ENCODE results near the gene APOBR.
"Not testable (repeated sequence)": the region's sequence is repeated elsewhere in the genome, so short reads cannot be mapped to it uniquely, and the experiment has no call there.

The APOBR gene

GRCh38 chr16:28522792-28523191 lies 28.3 kb downstream of the APOBR start:
- H3K4me2 ChIP-seq (ENCODE audit: low read length) = no peak overlapping the region
- WGBS (ENCODE audit: extremely low coverage, insufficient coverage, insufficient read length) = no CpG with 5 or more reads among the region's 11 CpGs
- H3K36me3 ChIP-seq (ENCODE audit: control insufficient read depth in 1 of 2, insufficient read depth in 2 of 2, low read length in 2 of 2) = no peaks in the 10 kb centered on the region

GRCh38 chr16:28524681-28525171 lies 30.3 kb downstream of the APOBR start:
- no peak overlapping the region for H3K4me2 ChIP-seq (ENCODE audit: low read length)
- H3K4me3 ChIP-seq (ENCODE audit: low read depth, low read length) = no peak overlapping the region
- H4K12ac ChIP-seq (ENCODE audit: low read depth, low read length) = no peak overlapping the region
- H2AFZ ChIP-seq (ENCODE audit: insufficient read depth, low read length, poor library complexity) = no peak overlapping the region
- H3K27ac ChIP-seq (ENCODE audit: low read depth, low read length) = no peak overlapping the region
- H4K8ac ChIP-seq (ENCODE audit: low read depth, low read length) = peak overlapping the region; percentile 63
- peaks cover 29% of the 10 kb centered on the region for H3K79me1 ChIP-seq (ENCODE audit: low read length)
- no peaks in the 10 kb centered on the region for H3K36me3 ChIP-seq (ENCODE audit: control insufficient read depth in 1 of 2, insufficient read depth in 2 of 2, low read length in 2 of 2)
- peak in 1 of 2 donors; percentile 49 for DNase-seq
- WGBS (ENCODE audit: extremely low coverage, insufficient coverage, insufficient read length) = no CpG with 5 or more reads among the region's 6 CpGs
- no peaks in the 10 kb centered on the region for H3K9me3 ChIP-seq (ENCODE audit: insufficient read depth, low read depth, low read length)
- peaks cover 2% of the 10 kb centered on the region for H3K79me2 ChIP-seq (ENCODE audit: control insufficient read depth, insufficient read depth, low read length, poor library complexity)
- H2AK5ac ChIP-seq (ENCODE audit: low read length) = peak overlapping the region; percentile 15
- no peak overlapping the region for H3K4ac ChIP-seq (ENCODE audit: low read depth, low read length)
- no peak overlapping the region for H3K9ac ChIP-seq (ENCODE audit: low read length)
- peak overlapping the region; percentile 66 for H2BK5ac ChIP-seq (ENCODE audit: low read depth, low read length, poor library complexity)
- peak overlapping the region; percentile 82 for H3K14ac ChIP-seq (ENCODE audit: low read length)
- H3K18ac ChIP-seq (ENCODE audit: low read length) = no peak overlapping the region
- H3K4me1 ChIP-seq (ENCODE audit: control insufficient read depth in 1 of 2, insufficient read depth in 2 of 2, low read length in 2 of 2) = peaks cover 10 to 23% of the 10 kb centered on the region in 2 experiments
- H2BK12ac ChIP-seq (ENCODE audit: low read length) = no peak overlapping the region
- H2BK120ac ChIP-seq (ENCODE audit: insufficient read depth, low read length, poor library complexity) = peak overlapping the region; percentile 63
- H3K27me3 ChIP-seq (ENCODE audit: insufficient read depth, low read length) = no peaks in the 10 kb centered on the region
- H3K23ac ChIP-seq (ENCODE audit: low read length) = no peak overlapping the region
- peak overlapping the region; percentile 57 for H4K91ac ChIP-seq (ENCODE audit: low read depth, low read length)

More at GRCh38 chr16:28522792-28523191, 28.3 kb downstream of the APOBR start:
- no peak overlapping the region for H3K4me3 ChIP-seq (ENCODE audit: low read depth, low read length)
- H3K9me3 ChIP-seq (ENCODE audit: insufficient read depth, low read depth, low read length) = no peaks in the 10 kb centered on the region
- H4K8ac ChIP-seq (ENCODE audit: low read depth, low read length) = no peak overlapping the region
- H3K27me3 ChIP-seq (ENCODE audit: insufficient read depth, low read length) = no peaks in the 10 kb centered on the region
- no peak overlapping the region for H3K4ac ChIP-seq (ENCODE audit: low read depth, low read length)
- H3K14ac ChIP-seq (ENCODE audit: low read length) = no peak overlapping the region
- no peak overlapping the region for H2BK120ac ChIP-seq (ENCODE audit: insufficient read depth, low read length, poor library complexity)
- peak overlapping the region; percentile 51 for H2AK5ac ChIP-seq (ENCODE audit: low read length)
- H4K91ac ChIP-seq (ENCODE audit: low read depth, low read length) = no peak overlapping the region
- no peak overlapping the region for H4K12ac ChIP-seq (ENCODE audit: low read depth, low read length)
- no peak overlapping the region for H3K27ac ChIP-seq (ENCODE audit: low read depth, low read length)
- H3K79me1 ChIP-seq (ENCODE audit: low read length) = peaks cover 18% of the 10 kb centered on the region
- H2BK12ac ChIP-seq (ENCODE audit: low read length) = peak overlapping the region; percentile 9
- H2BK5ac ChIP-seq (ENCODE audit: low read depth, low read length, poor library complexity) = no peak overlapping the region
- no peaks in the 10 kb centered on the region for H3K79me2 ChIP-seq (ENCODE audit: control insufficient read depth, insufficient read depth, low read length, poor library complexity)
- DNase-seq = no peak
- no peak overlapping the region for H2AFZ ChIP-seq (ENCODE audit: insufficient read depth, low read length, poor library complexity)
- H3K18ac ChIP-seq (ENCODE audit: low read length) = no peak overlapping the region
- H3K4me1 ChIP-seq (ENCODE audit: control insufficient read depth in 1 of 2, insufficient read depth in 2 of 2, low read length in 2 of 2) = peaks cover 4 to 15% of the 10 kb centered on the region in 2 experiments
- H3K9ac ChIP-seq (ENCODE audit: low read length) = no peak overlapping the region
- no peak overlapping the region for H3K23ac ChIP-seq (ENCODE audit: low read length)

- Histone ChIP-seq H3K4me3 (ENCODE audit: low read depth, low read length) (no peak overlapping the region), H2AK5ac (ENCODE audit: low read length) (peak overlapping the region; percentile 5), H3K9ac (ENCODE audit: low read length) (no peak overlapping the region), H3K27ac (ENCODE audit: low read depth, low read length) (peak overlapping the region; percentile 95), H3K14ac (ENCODE audit: low read length) (peak overlapping the region; percentile 65), H3K4ac (ENCODE audit: low read depth, low read length) (no peak overlapping the region), H3K27me3 (ENCODE audit: insufficient read depth, low read length) (no peaks in the 10 kb centered on the region), H3K23ac (ENCODE audit: low read length) (no peak overlapping the region), H2AFZ (ENCODE audit: insufficient read depth, low read length, poor library complexity) (no peak overlapping the region), H3K79me1 (ENCODE audit: low read length) (peaks cover 28% of the 10 kb centered on the region), H4K8ac (ENCODE audit: low read depth, low read length) (peak overlapping the region; percentile 55), H3K4me1 (ENCODE audit: control insufficient read depth in 1 of 2, insufficient read depth in 2 of 2, low read length in 2 of 2) (peaks cover 10 to 20% of the 10 kb centered on the region in 2 experiments), H4K12ac (ENCODE audit: low read depth, low read length) (no peak overlapping the region), H2BK5ac (ENCODE audit: low read depth, low read length, poor library complexity) (peak overlapping the region; percentile 87), H2BK120ac (ENCODE audit: insufficient read depth, low read length, poor library complexity) (peak overlapping the region; percentile 78), H4K91ac (ENCODE audit: low read depth, low read length) (peak overlapping the region; percentile 86), H3K79me2 (ENCODE audit: control insufficient read depth, insufficient read depth, low read length, poor library complexity) (peaks cover 2% of the 10 kb centered on the region), H2BK12ac (ENCODE audit: low read length) (peak overlapping the region; percentile 94), H3K9me3 (ENCODE audit: insufficient read depth, low read depth, low read length) (no peaks in the 10 kb centered on the region), H3K36me3 (ENCODE audit: control insufficient read depth in 1 of 2, insufficient read depth in 2 of 2, low read length in 2 of 2) (no peaks in the 10 kb centered on the region), H3K4me2 (ENCODE audit: low read length) (no peak overlapping the region), H3K18ac (ENCODE audit: low read length) (peak overlapping the region; percentile 32)
- DNase-seq = peak in 1 of 2 donors; percentile 38
- no CpG with 5 or more reads among the region's 11 CpGs for WGBS (ENCODE audit: extremely low coverage, insufficient coverage, insufficient read length)
Measured at GRCh38 chr16:28526201-28527099, 32.0 kb downstream of the APOBR start.

- not testable (repeated sequence) for H3K36me3 ChIP-seq (ENCODE audit: control insufficient read depth in 1 of 2, insufficient read depth in 2 of 2, low read length in 2 of 2); H2AFZ ChIP-seq (ENCODE audit: insufficient read depth, low read length, poor library complexity); H3K18ac ChIP-seq (ENCODE audit: low read length); H3K4ac ChIP-seq (ENCODE audit: low read depth, low read length); H3K27me3 ChIP-seq (ENCODE audit: insufficient read depth, low read length); H3K4me2 ChIP-seq (ENCODE audit: low read length); H4K12ac ChIP-seq (ENCODE audit: low read depth, low read length); H3K9me3 ChIP-seq (ENCODE audit: insufficient read depth, low read depth, low read length); H3K4me3 ChIP-seq (ENCODE audit: low read depth, low read length); H3K9ac ChIP-seq (ENCODE audit: low read length); H3K79me2 ChIP-seq (ENCODE audit: control insufficient read depth, insufficient read depth, low read length, poor library complexity); H3K23ac ChIP-seq (ENCODE audit: low read length); H2AK5ac ChIP-seq (ENCODE audit: low read length)
- Histone ChIP-seq H2BK5ac (ENCODE audit: low read depth, low read length, poor library complexity) (peak overlapping the region; percentile 93), H4K8ac (ENCODE audit: low read depth, low read length) (peak overlapping the region; percentile 70), H4K91ac (ENCODE audit: low read depth, low read length) (peak overlapping the region; percentile 84), H2BK12ac (ENCODE audit: low read length) (peak overlapping the region; percentile 94), H3K79me1 (ENCODE audit: low read length) (peaks cover 27% of the 10 kb centered on the region), H3K14ac (ENCODE audit: low read length) (peak overlapping the region; percentile 91), H2BK120ac (ENCODE audit: insufficient read depth, low read length, poor library complexity) (peak overlapping the region; percentile 91), H3K4me1 (ENCODE audit: control insufficient read depth in 1 of 2, insufficient read depth in 2 of 2, low read length in 2 of 2) (peaks cover 14 to 25% of the 10 kb centered on the region in 2 experiments), H3K27ac (ENCODE audit: low read depth, low read length) (peak overlapping the region; percentile 95)
- WGBS (ENCODE audit: extremely low coverage, insufficient coverage, insufficient read length) = no CpG with 5 or more reads among the region's 7 CpGs
- peak; percentile 62 to 97 for DNase-seq
Measured at GRCh38 chr16:28527100-28527785, 32.8 kb downstream of the APOBR start.
